Dermis microvascular lymphatic vessel endothelial cell (primary cell): ENCODE measurements around the gene PACSIN3. TPM values are rescaled to one million over a fixed set of nuclear protein-coding genes. Genes with fewer than 3 reads are reported as not detected.

Experiments
- DNase-seq, 2 donors: peaks; one replicate each; pipeline versions ENCODE4 v3.0.0 to v3.0.0-alpha.2; 2010; ENCODE audit warnings: low read depth in 2 of 2
- total RNA-seq: library from RNA; depleted of rRNA; stranded (reverse); fragments of >200 nt; gene quantifications from 2 replicates; pipeline ENCODE4 v1.2.1, GENCODE V29; 2014

PACSIN3 gene
- total RNA-seq, 1 donor from 2014 or later, result 16.2 TPM

DNA sequence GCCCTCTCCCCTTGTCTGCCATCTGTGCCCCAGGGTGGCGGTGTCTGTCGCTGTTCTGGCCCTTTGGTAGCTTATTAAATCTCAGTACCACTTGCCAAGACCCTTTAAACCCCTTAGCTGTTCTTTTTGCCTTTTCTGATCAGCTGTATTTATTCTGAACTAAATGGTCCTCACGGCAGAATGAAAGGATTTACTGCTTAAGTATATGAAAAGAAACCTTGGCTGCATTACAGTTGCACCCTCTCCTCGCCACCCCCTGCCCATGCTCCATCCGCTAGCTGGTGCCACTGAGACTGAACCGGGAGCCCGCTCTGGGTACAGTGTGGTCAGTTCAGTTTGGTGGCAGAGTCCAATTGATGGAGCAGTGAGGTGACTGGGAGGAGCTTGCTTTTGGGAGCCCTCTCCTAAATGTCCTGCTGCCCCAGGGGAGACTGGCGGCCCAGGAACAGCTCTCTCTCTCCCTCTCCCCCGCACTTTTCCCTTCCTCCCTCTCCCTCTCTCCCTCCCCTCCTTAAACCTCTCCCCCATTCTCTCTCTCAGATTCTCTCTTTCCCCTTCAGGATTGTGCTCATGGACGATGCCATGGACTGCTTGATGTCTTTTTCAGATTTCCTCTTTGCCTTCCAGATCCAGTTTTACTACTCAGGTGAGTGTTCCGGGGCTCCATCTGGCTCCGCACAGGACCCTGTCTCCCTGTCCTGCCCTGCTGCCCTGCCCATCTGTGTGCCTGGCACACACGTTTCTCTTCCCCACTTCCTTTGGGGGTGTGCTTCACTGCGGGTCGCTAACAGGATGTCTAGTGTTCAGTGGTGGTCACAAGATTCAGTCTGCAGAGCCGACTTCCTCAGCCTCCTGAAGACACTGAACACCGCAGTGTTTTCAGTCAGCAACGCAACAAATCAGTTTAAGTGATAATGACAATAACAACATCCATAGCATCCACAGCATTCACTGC, 31.3 kb downstream of the PACSIN3 start:
- no peak for DNase-seq

DNA sequence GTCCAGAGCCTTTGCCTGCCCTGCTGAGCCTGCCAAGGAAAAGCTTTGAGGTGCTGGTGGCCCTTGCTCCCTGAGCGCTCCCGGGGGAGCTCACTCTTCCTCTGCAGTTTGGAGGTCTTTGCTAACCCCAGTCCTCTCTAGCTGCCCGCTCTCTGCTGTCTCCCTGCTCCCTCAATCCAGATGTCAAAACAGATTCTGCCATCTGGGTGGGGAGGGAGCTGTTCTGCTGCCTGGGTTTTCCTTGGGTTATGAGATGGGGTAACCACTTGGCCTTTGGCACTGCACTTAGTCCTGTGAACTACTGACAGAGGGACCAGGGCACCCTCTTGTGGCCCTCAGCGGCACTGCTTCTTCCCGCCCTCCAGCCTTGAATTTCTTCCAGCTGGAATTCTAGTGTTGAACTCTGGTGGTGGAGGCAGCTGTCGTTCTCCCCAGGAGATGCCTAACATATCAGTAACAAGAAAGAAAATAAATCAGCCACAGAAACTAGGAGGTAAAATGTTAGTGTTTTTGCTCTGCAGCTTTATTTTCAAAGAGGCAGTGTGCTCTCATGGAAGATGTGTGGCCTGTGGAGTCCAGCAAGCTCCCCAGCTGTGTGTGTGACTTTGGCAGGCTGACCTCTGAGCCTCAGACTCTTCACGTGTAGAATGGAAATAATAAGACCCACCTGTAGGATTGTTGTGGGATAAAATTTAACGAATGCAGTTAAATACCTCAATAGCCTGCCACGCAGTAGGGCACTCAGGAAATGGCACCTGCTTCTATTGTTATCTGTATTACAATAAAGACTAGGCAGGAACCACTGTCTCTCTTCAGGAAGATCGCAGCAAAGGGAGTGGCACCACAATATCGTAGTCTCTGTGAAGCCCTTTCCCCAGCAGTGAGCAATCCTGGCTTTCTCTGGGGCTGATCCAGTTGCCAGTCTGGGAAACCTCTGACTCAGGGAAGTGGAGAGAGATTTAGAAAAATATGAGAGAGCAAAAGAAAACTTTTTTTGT, 33.0 kb downstream of the PACSIN3 start:
- peak in 1 of 2 donors; percentile 72 for DNase-seq

DNA sequence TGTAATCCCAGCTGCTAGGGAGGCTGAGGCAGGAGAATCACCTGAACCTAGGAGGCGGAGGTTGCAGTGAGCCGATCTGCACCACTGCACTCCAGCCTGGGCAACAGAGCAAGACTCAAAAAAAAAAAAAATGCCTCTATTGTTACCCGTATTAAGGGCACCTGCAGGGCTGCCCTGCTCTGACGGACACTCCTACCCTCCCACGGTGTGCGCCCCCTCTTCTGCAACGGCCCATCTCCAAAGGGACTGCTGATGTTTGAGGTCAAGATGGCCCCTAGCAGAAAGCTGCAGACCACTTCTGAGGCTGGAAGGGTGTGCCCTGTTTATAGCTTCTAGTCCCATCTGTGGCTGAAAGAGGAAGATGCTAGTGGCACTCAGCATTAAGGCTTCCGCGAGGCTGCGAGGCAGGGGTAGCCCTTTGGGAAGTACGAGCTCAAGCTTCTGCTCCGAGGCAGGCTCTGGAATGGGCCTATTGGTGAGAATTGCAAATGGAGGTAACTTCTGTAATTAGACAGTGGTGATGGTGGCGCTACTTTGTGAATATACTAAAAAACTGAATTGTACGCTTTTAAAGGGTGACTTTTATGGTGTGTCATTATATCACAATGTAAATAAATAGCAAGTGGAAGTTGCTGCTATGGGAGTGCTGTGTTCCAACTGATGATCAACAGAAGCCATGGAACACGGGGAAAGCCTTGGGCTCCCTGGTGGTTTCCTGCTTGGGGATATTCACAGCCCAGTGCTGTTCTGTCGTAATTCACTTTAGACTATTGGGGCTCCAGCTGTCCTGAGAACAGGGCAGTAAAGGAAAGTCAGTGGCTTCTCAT, 33.9 kb downstream of the PACSIN3 start:
- DNase-seq, result no peak

GRCh38 chr11:47149782-47150181, 36.5 kb downstream of the PACSIN3 start:
- DNase-seq, result no peak

DNA sequence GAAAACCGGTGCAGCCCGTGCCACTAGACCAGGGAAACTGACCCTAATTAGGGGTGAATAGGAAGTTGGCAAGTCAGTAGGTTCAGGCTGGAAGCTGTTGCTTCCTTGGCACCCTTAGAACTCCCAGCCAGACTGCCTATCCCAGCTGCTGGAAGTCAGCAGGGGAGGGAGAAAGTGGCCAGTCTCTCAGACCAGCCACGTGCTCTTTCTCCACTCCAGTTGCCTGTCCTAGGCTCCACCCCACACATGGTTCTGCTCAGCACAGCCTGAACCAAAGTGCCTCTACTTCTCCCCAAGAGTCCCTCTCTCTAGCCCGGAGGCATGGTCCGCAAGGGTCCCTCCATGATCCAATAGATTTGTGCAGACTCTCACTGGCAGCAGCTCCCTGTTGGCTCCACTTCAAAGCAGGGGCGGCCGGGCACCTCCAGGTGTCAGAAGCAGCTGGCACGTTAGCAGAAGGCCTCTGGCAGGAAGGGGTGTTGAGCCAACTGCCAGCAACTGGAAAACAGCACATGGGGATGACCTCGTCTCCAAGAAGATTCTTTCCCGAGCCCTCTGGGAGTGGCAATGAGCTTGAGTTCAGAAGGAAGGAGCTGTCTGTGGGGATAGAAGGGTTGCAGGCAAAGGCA, 37.2 kb downstream of the PACSIN3 start:
- DNase-seq, result peak in 1 of 2 donors; percentile 25

- no peak for DNase-seq
Measured at GRCh38 chr11:47148270-47148669, 38.0 kb downstream of the PACSIN3 start.

DNA sequence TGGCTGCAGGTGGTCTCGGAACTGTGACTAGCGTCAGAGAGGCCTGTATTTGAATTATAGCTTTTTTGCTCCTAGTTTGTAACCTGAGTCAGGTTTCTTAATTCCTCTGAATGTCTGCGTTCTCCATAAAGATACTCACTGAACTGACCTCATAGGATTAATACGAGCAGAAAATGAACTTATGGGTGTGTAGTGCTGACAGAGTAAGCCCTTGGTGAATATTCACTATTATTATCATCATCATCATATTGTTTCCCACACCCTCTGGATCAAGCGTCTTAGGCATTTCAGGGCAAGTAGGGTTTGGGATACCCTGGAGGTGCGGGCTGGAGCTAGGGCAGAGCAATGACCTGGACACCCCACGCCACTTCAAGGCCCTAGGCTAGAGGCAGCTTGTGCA, 38.6 kb downstream of the PACSIN3 start:
- no peak for DNase-seq

GRCh38 chr11:47147250-47147649, 39.0 kb downstream of the PACSIN3 start:
- no peak for DNase-seq

- no peak for DNase-seq
Measured at GRCh38 chr11:47144541-47144940, 41.7 kb downstream of the PACSIN3 start.

- peak in 1 of 2 donors; percentile 49 for DNase-seq
Measured at GRCh38 chr11:47143322-47143721, 42.9 kb downstream of the PACSIN3 start.

DNA sequence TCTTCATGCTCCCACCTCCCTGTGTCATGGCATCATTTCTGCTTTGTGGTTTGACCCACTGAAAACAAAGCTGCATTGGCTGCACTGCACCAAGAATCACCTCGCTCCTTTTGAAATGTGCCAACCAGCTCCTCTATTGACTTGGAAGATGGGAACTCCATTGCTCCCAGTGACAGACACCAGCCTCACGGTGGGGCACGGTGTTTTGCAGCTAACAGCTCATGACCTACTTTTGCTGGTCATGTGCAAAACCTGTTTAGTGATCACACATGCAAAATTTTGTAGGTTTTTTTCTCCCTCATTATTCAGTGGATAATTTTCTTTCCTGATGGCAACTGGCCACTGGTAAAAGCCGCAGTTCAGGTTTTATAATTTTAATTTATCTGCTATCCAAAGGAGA, 46.4 kb downstream of the PACSIN3 start:
- DNase-seq, result no peak

GRCh38 chr11:47137476-47137875, 48.8 kb downstream of the PACSIN3 start:
- no peak for DNase-seq

GRCh38 chr11:47136921-47137320, 49.3 kb downstream of the PACSIN3 start:
- DNase-seq, result no peak

DNA sequence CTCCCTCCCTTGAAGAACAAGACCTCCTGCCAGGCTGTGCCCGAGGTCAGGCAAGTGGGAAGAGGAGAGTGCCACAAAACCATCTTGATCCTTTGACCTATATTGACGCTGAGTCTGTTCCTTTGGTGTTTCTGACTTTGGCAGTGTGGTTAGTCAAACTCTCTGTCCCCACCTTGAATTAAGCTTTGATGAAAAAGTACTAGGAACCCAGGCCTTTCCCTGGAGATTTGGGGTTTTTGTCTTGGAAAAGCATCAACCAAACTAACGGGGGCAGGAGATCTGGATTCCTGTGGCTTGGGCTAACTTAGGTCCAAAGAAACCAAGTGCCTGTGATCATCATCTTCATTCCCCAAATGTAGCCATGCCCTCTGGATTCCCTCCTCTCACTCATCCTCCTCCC, 49.9 kb downstream of the PACSIN3 start:
- no peak for DNase-seq

DNA sequence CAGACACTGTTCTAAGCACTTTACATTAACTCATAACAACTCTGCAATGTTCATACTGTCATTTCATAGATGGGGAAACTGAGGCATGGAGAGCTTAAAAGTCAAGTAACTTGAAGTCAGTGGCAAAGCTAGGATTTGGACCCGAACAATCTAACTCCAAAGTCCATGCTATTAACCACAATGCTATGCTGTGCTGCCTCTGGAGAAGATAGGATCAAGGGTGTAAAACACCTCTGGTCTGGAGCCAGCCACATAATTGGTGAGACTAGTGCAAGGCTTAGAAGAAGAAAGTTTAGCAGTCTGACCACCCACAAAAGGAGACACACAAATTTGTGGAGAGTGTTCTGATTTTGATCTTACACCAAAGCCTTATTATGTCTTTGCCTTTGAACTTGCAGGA, 53.3 kb downstream of the PACSIN3 start:
- DNase-seq, result no peak

GRCh38 chr11:47132490-47132889, 53.7 kb downstream of the PACSIN3 start:
- DNase-seq, result no peak

DNA sequence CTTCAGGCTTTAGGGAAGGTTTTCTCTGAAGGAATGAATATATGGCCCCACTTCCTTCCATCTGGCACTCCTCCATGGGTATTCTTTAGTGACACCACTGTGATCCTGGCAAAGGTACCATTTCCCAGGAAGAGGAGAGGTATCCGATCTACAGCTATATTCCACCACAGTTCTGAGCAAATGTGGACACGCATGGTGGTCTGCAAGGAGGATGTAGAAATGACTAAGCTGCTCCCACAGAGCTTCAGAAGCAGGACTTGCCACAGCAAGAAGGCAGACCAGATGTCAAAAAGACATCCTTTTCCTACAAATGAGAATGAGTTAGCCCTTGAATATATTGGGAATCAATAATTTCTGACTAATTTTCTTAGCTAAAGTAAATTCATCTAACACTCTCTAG, 55.1 kb downstream of the PACSIN3 start:
- no peak for DNase-seq

DNA sequence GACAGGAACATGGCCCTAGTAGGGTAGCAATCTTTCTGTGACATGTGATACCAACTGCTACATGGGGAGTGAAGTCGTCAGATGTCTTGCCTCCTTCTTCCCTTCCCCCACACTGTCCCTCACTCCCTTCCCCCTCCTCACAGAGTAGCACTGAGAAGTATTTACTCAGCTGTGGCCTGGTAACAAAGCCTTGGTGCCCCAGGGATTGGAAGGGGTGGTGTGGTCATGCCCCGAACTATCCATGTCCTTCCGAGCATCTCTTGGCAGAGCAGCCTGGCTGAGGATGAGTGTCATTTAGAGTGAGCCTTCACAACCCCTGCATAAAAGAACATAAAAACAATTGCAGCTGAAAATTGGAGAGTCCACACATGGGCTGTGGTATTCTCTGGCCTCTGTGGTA, 55.7 kb downstream of the PACSIN3 start:
- no peak for DNase-seq
